H1 (cell line): ENCODE data around the gene TGFB3. TPM values are rescaled to one million over a fixed set of nuclear protein-coding genes. Genes with fewer than 3 reads are reported as not detected.

Source experiments
- CTCF ChIA-PET: fragments of 300-600 bp; sonication (Branson Sonifier 250); formaldehyde crosslinking; loops from one replicate; lab custom pipeline; 2021; ENCODE audit not compliant: partially characterized antibody; lab: Charles Lee
- POLR2A ChIA-PET: fragments of 300-600 bp; sonication (Branson Sonifier 250); formaldehyde crosslinking; loops from one replicate; lab custom pipeline; 2021; ENCODE audit warnings: inconsistent platforms; ENCODE audit not compliant: partially characterized antibody; lab: Charles Lee
- DNase-seq, 2 experiments: peaks; one replicate each; pipeline versions ENCODE4 v3.0.0 to v3.0.0-alpha.2; 2010 to 2022; ENCODE audit warnings: low spot score in 2 of 2, low read depth in 1 of 2, mixed read lengths in 1 of 2
- FAIRE-seq: peaks from 2 replicates; lab custom pipeline; 2011; peaks lifted over from hg19 to GRCh38; lab: Jason Lieb, UNC
- H2AFZ ChIP-seq: 2 replicates; pipeline ENCODE4 v1.8.1; 2012; ENCODE audit warnings: low read length, inconsistent platforms
- H2AK5ac ChIP-seq: 2 replicates; pipeline ENCODE4 v1.6.1; 2013; ENCODE audit warnings: low read depth, low read length
- H2BK120ac ChIP-seq: replicated peaks from 2 replicates; pipeline ENCODE3; 2013; ENCODE audit warnings: low read depth, low read length, inconsistent platforms
- H2BK12ac ChIP-seq: 2 replicates; pipeline ENCODE4 v1.6.1; 2013; ENCODE audit warnings: low read depth, low read length
- H2BK15ac ChIP-seq: 2 replicates; pipeline ENCODE4 v1.6.1; 2013; ENCODE audit warnings: low read length
- H2BK20ac ChIP-seq: 2 replicates; pipeline ENCODE4 v1.6.1; 2013; ENCODE audit warnings: low read length
- H2BK5ac ChIP-seq: 2 replicates; pipeline ENCODE4 v1.6.1; 2013; ENCODE audit warnings: low read depth, low read length
- H3K14ac ChIP-seq: 2 replicates; pipeline ENCODE4 v1.6.1; 2013; ENCODE audit warnings: inconsistent platforms; ENCODE audit not compliant: insufficient read length
- H3K18ac ChIP-seq: 2 replicates; pipeline ENCODE4 v1.6.1; 2013; ENCODE audit warnings: low read length; ENCODE audit errors: extremely low read depth
- H3K23ac ChIP-seq: 2 replicates; pipeline ENCODE4 v1.6.1; 2013; ENCODE audit warnings: inconsistent platforms; ENCODE audit not compliant: insufficient read length
- H3K23me2 ChIP-seq: 2 replicates; pipeline ENCODE4 v1.6.1; 2013; ENCODE audit warnings: low read depth, low read length
- H3K27ac ChIP-seq: 2 replicates; pipeline ENCODE4 v1.6.1; 2011; ENCODE audit warnings: low read depth, low read length, inconsistent platforms
- H3K27me3 ChIP-seq, 4 experiments: replicated peaks in 1 of 4; 1 replicate in 1 of 4; 2 replicates in 3 of 4; pipeline versions ENCODE4 v1.6.1 to v1.8.1; 2011 to 2013; ENCODE audit warnings: low read length in 3 of 4, mild to moderate bottlenecking in 3 of 4, inconsistent platforms in 2 of 4, mixed read lengths in 2 of 4, moderate library complexity in 1 of 4; ENCODE audit not compliant: control insufficient read depth in 3 of 4, insufficient read depth in 3 of 4; ENCODE audit errors: extremely low read depth in 1 of 4
- H3K36me3 ChIP-seq, 4 experiments: 2 replicates each; pipeline versions ENCODE4 v1.6.1 to v1.8.1; 2011 to 2013; ENCODE audit warnings: mild to moderate bottlenecking in 4 of 4, low read length in 3 of 4, moderate library complexity in 2 of 4, control low read depth in 1 of 4, inconsistent platforms in 1 of 4; ENCODE audit not compliant: insufficient read depth in 4 of 4, control insufficient read depth in 2 of 4
- H3K4ac ChIP-seq: replicated peaks from 2 replicates; pipeline ENCODE3; 2013; ENCODE audit warnings: low read length, low read depth, mixed read lengths, inconsistent platforms; ENCODE audit not compliant: insufficient read length
- H3K4me1 ChIP-seq, 4 experiments: replicated peaks in 1 of 4; 1 replicate in 1 of 4; 2 replicates in 3 of 4; pipeline versions ENCODE4 v1.6.1 to v1.8.1; 2011 to 2013; ENCODE audit warnings: low read length in 3 of 4, inconsistent platforms in 2 of 4, mixed read lengths in 1 of 4; ENCODE audit not compliant: insufficient read depth in 4 of 4, control insufficient read depth in 3 of 4
- H3K4me2 ChIP-seq, 2 experiments: 2 replicates each; pipeline versions ENCODE4 v1.6.1 to v1.8.1; 2011 to 2013; ENCODE audit warnings: low read depth in 2 of 2, low read length in 2 of 2, control low read depth in 1 of 2, inconsistent platforms in 1 of 2, mild to moderate bottlenecking in 1 of 2; ENCODE audit not compliant: insufficient read depth in 1 of 2
- H3K4me3 ChIP-seq, 4 experiments: fragments of 200-600, 300-600 bp in 1 of 4; sonication (generic), shearing (Covaris generic), sonication (Bioruptor Twin) in 1 of 4; 2 replicates each; pipeline versions ENCODE4 v1.5.1 to v1.8.1; 2011 to 2016; ENCODE audit warnings: low read length in 4 of 4, low read depth in 3 of 4, control low read depth in 2 of 4, inconsistent platforms in 2 of 4, mild to moderate bottlenecking in 2 of 4, mixed read lengths in 1 of 4, moderate library complexity in 1 of 4; ENCODE audit not compliant: insufficient read depth in 2 of 4; ENCODE audit errors: extremely low read depth in 1 of 4
- H3K56ac ChIP-seq: replicated peaks from 2 replicates; pipeline ENCODE3; 2013; ENCODE audit warnings: low read depth, mild to moderate bottlenecking, mixed read lengths, low read length, inconsistent platforms; ENCODE audit not compliant: insufficient read length
- H3K79me1 ChIP-seq: 2 replicates; pipeline ENCODE4 v1.6.1; 2013; ENCODE audit warnings: low read depth, low read length, control low read depth
- H3K79me2 ChIP-seq, 2 experiments: 2 replicates each; pipeline versions ENCODE4 v1.6.1 to v1.8.1; 2012 to 2013; ENCODE audit warnings: low read length in 2 of 2, mild to moderate bottlenecking in 2 of 2, inconsistent platforms in 1 of 2; ENCODE audit not compliant: insufficient read depth in 2 of 2, control insufficient read depth in 1 of 2
- H3K9ac ChIP-seq, 4 experiments: replicated peaks in 1 of 4; 1 replicate in 1 of 4; 2 replicates in 3 of 4; pipeline versions ENCODE4 v1.6.1 to v1.8.1; 2011 to 2013; ENCODE audit warnings: low read depth in 3 of 4, low read length in 3 of 4, control low read depth in 2 of 4, mild to moderate bottlenecking in 2 of 4, moderate library complexity in 2 of 4, inconsistent platforms in 1 of 4; ENCODE audit errors: extremely low read depth in 1 of 4
- H3K9me3 ChIP-seq, 2 experiments: 2 replicates each; pipeline versions ENCODE4 v1.6.1 to v1.8.1; 2012 to 2013; ENCODE audit warnings: mild to moderate bottlenecking in 2 of 2, moderate library complexity in 2 of 2, control low read depth in 1 of 2, inconsistent platforms in 1 of 2, low read depth in 1 of 2, low read length in 1 of 2, mixed read lengths in 1 of 2; ENCODE audit not compliant: insufficient read depth in 2 of 2
- H4K20me1 ChIP-seq, 2 experiments: replicated peaks in 1 of 2; 2 replicates each; pipeline versions ENCODE3 to v1.8.1; 2011 to 2013; ENCODE audit warnings: inconsistent platforms in 2 of 2, low read length in 2 of 2, mild to moderate bottlenecking in 1 of 2; ENCODE audit not compliant: insufficient read depth in 2 of 2, control insufficient read depth in 1 of 2
- H4K5ac ChIP-seq: 2 replicates; pipeline ENCODE4 v1.6.1; 2013; ENCODE audit warnings: low read length, low read depth, mixed read lengths, inconsistent platforms; ENCODE audit not compliant: insufficient read length
- H4K8ac ChIP-seq: 2 replicates; pipeline ENCODE4 v1.8.0; 2013; ENCODE audit warnings: mild to moderate bottlenecking, moderate library complexity, low read length, inconsistent platforms; ENCODE audit not compliant: insufficient read depth; ENCODE audit errors: extremely low read depth
- H4K91ac ChIP-seq: replicated peaks from 2 replicates; pipeline ENCODE3; 2013; ENCODE audit warnings: low read length, mixed read lengths, inconsistent platforms; ENCODE audit not compliant: insufficient read length
- CHD1 ChIP-seq: IDR thresholded peaks from 2 replicates; pipeline ENCODE4 v1.6.1; 2012; ENCODE audit warnings: low read depth, low read length, improper control_type of control experiment
- CHD2 ChIP-seq: IDR thresholded peaks from 2 replicates; pipeline ENCODE4 v1.6.1; 2012; ENCODE audit warnings: low read length, improper control_type of control experiment
- EP300 ChIP-seq, 2 experiments: IDR thresholded peaks; 1 replicate in 1 of 2; 2 replicates in 1 of 2; pipeline ENCODE4 v1.6.1; 2011 to 2012; ENCODE audit warnings: low read depth in 2 of 2, low read length in 2 of 2, mild to moderate bottlenecking in 2 of 2, borderline replicate concordance in 1 of 2, inconsistent platforms in 1 of 2, moderate library complexity in 1 of 2
- EZH2 ChIP-seq: fragments of 200-600 bp; sonication (generic); IDR thresholded peaks from 2 replicates; pipeline ENCODE4 v1.7.1; 2012; ENCODE audit warnings: low read depth, mild to moderate bottlenecking, moderate library complexity, low read length, inconsistent platforms; ENCODE audit not compliant: severe bottlenecking
- HDAC2 ChIP-seq, 2 experiments: fragments of 300-600 bp in 1 of 2; sonication (generic) in 1 of 2; IDR thresholded peaks; 2 replicates each; pipeline ENCODE4 v1.6.1; 2011 to 2012; ENCODE audit warnings: low read depth in 2 of 2, low read length in 2 of 2, mild to moderate bottlenecking in 2 of 2, moderate library complexity in 2 of 2, borderline replicate concordance in 1 of 2, inconsistent platforms in 1 of 2
- JUN ChIP-seq: IDR thresholded peaks from 2 replicates; pipeline ENCODE4 v1.6.1; 2011; ENCODE audit warnings: low read depth, mild to moderate bottlenecking, improper control_type of control experiment, low read length
- PHF8 ChIP-seq: fragments of 200-600 bp; sonication (generic); conservative IDR thresholded peaks from 2 replicates; pipeline ENCODE4 v1.7.1; 2012; ENCODE audit warnings: low read depth, mild to moderate bottlenecking, inconsistent platforms, low read length, moderate library complexity
- RAD21 ChIP-seq, 2 experiments: IDR thresholded peaks in 1 of 2; conservative IDR thresholded peaks in 1 of 2; 2 replicates each; pipeline ENCODE4 v1.6.1; 2011; ENCODE audit warnings: low read depth in 2 of 2, low read length in 2 of 2, improper control_type of control experiment in 1 of 2, inconsistent platforms in 1 of 2, mild to moderate bottlenecking in 1 of 2, moderate library complexity in 1 of 2
- SAP30 ChIP-seq: fragments of 300-600 bp; sonication (generic); IDR thresholded peaks from 2 replicates; pipeline ENCODE4 v1.7.1; 2012; ENCODE audit warnings: low read length, moderate library complexity, mild to moderate bottlenecking, inconsistent platforms; ENCODE audit not compliant: insufficient read depth, insufficient replicate concordance
- TAF1 ChIP-seq: IDR thresholded peaks from 2 replicates; pipeline ENCODE4 v1.6.1; 2011; ENCODE audit warnings: mild to moderate bottlenecking, low read depth, low read length
- ZNF274 ChIP-seq: IDR thresholded peaks from 2 replicates; pipeline ENCODE4 v1.7.0; 2012; ENCODE audit warnings: low read length, borderline replicate concordance; ENCODE audit errors: extremely low read depth
- WGBS, 2 experiments: shearing (Covaris generic) in 1 of 2; methylation state at CpG; one replicate each; pipeline versions ENCODE4 v1.1.6 to v1.1.7; 2013 to 2015; ENCODE audit warnings: low lambda C conversion rate in 2 of 2, mixed read lengths in 2 of 2, inconsistent platforms in 1 of 2, low coverage in 1 of 2, missing lambda C conversion rate in 1 of 2; ENCODE audit not compliant: insufficient replicate concordance in 2 of 2, insufficient coverage in 1 of 2, insufficient read length in 1 of 2; ENCODE audit errors: extremely low coverage in 1 of 2, missing lambda C conversion rate in 1 of 2; 5-methylcytosine and 5-hydroxymethylcytosine counted together
- polyA plus RNA-seq, 7 experiments: library from polyadenylated mRNA; depleted of rRNA in 3 of 7; stranded (reverse) in 5 of 7; unstranded in 2 of 7; fragments of >200 nt in 5 of 7; fragments of 200-250 nt in 2 of 7; gene quantifications; 1 replicate in 5 of 7; 2 replicates in 1 of 7; 4 replicates in 1 of 7; pipeline versions ENCODE4 v1.2.1 to v1.2.3, GENCODE V29; 2011 to 2013; ENCODE audit warnings: missing spikeins in 2 of 7, mixed read lengths in 2 of 7
- total RNA-seq: library from RNA; stranded (reverse); fragmentation: NEBNext Ultra II Directional; extraction: Animal tissue kit (Norgen Biotek cat#: 25700); gene quantifications from 2 replicates; pipeline ENCODE4 v1.2.1, GENCODE V29; 2021
- TF ChIP-seq, protein P1 (sequence below): IDR thresholded peaks from 2 replicates; pipeline ENCODE4 v1.6.1; 2011; ENCODE audit warnings: low read depth, mild to moderate bottlenecking, low read length; ENCODE audit not compliant: insufficient read depth

Gene TGFB3
- total and polyA plus RNA-seq, 2 of the 8 experiments (the other 6 are each of a cell fraction or from before 2014, with no cell fraction given): 0.65 to 0.86 TPM

DNA sequence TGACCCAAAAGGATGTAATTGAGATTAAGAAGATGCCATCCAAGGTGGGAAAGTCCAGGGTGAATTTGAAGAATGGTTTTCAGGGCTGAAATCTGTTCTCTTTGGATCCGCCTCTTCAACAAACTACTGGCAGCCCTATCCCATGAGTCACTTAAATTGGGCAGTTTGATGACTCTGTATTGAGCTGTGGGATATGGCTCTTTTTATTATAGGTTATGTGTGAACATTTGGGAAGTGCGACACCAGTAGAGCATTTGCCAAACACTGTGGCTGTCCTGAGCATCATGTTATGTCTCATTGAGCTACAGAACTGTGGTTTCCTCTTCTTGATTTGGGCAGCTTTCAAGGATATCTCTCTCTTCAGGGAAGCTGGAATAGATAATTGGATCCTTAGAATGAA, 26.1 kb upstream of the TGFB3 start:
- Histone ChIP-seq H2BK5ac (no peak overlapping the region), H3K4me2 (no peak overlapping the region), H3K4ac (no peak overlapping the region), H2BK20ac (no peak overlapping the region), H3K23me2 (no peaks in the 10 kb centered on the region), H2AK5ac (no peak overlapping the region), H4K91ac (no peak overlapping the region), H3K36me3 (peaks cover 0 to 7% (median 1%) of the 10 kb centered on the region in 4 experiments; a peak in 3 of 8 replicates), H3K56ac (no peak overlapping the region), H4K8ac (no peak overlapping the region), H2BK15ac (no peak overlapping the region), H3K9me3 (no peaks in the 10 kb centered on the region), H3K4me3 (no peak overlapping the region), H3K18ac (no peak overlapping the region), H3K4me1 (no peaks in the 10 kb centered on the region), H2BK12ac (no peak overlapping the region), H3K23ac (no peak overlapping the region), H3K9ac (no peak overlapping the region), H3K79me1 (no peaks in the 10 kb centered on the region), H3K79me2 (no peaks in the 10 kb centered on the region), H3K27ac (no peak overlapping the region), H2AFZ (no peak overlapping the region), H3K27me3 (no peaks in the 10 kb centered on the region), H3K14ac (no peak overlapping the region), H4K20me1 (no peaks in the 10 kb centered on the region), H4K5ac (no peak overlapping the region), H2BK120ac (no peak overlapping the region)
- POLR2A ChIA-PET: interaction anchor here (0.5 kb wide), 1 partner anchor 35 kb away, joined by 3 read pairs; no protein-coding TSS in a partner anchor
- no peak for DNase-seq
- CTCF ChIA-PET: interaction anchor here (1.5 kb wide), 1 partner anchor 14 kb away, joined by 3 read pairs; no protein-coding TSS in a partner anchor
- WGBS, 2 experiments: 90% methylated on average over 2 of the region's 2 CpGs; no CpG with 5 or more reads in 1 of the 2 experiments
- no peak for FAIRE-seq
- TF ChIP-seq TAF1 (no peak), PHF8 (no peak), HDAC2 (IDR thresholded peaks at IDR 0.05; ENCODE audit: borderline replicate concordance in 1 of 2, low read depth in 2 of 2, low read length in 2 of 2) (no peak), CHD1 (no peak), CHD2 (no peak), RAD21 (IDR thresholded peaks at IDR 0.05 in 1 of 2, conservative IDR thresholded peaks at IDR 0.05 in 1 of 2; ENCODE audit: low read depth in 2 of 2, low read length in 2 of 2) (no peak), ZNF274 (no peak), EP300 (IDR thresholded peaks at IDR 0.05; ENCODE audit: borderline replicate concordance in 1 of 2, low read depth in 2 of 2, low read length in 2 of 2) (no peak), SAP30 (no peak), JUN (no peak), EZH2 (no peak)
- TF ChIP-seq, protein P1, sequence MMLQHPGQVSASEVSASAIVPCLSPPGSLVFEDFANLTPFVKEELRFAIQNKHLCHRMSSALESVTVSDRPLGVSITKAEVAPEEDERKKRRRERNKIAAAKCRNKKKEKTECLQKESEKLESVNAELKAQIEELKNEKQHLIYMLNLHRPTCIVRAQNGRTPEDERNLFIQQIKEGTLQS: no peak
